GM18508 (cell line): ENCODE data around the gene HMBS.
A peak's percentile ranks its signal among the peaks of the same experiment; 100 is the strongest.
"Not testable (repeated sequence)": the region's sequence is repeated elsewhere in the genome, so short reads cannot be mapped to it uniquely, and the experiment has no call there.

Experiments
- ATAC-seq: cut with Tn5 transposase; IDR thresholded peaks from one replicate; pipeline ENCODE4 v1.9.1; 2021; ENCODE audit warnings: moderate number of reproducible peaks; ENCODE audit not compliant: insufficient read depth, unreplicated experiment

Gene HMBS

GRCh38 chr11:119100246-119100970 is 15.7 kb downstream of the HMBS start:
- no peak for ATAC-seq

GRCh38 chr11:119100994-119101758 is 16.5 kb downstream of the HMBS start:
- no peak for ATAC-seq

GRCh38 chr11:119101759-119102423 is 17.2 kb downstream of the HMBS start, which contains the start of gene DPAGT1:
Gene DPAGT1, minus strand, starts transcription at chr11:119101853. Its CDS starts 198 bp downstream, at chr11:119101655.
- peak; percentile 63 for ATAC-seq

GRCh38 chr11:119103161-119103664 is 18.5 kb downstream of the HMBS start:
- ATAC-seq: not testable (repeated sequence)

GRCh38 chr11:119103793-119104192 is 19.1 kb downstream of the HMBS start:
- ATAC-seq: no peak

- ATAC-seq: no peak
Measured at GRCh38 chr11:119106564-119107537, 22.2 kb downstream of the HMBS start, which contains the start of gene C2CD2L. Gene C2CD2L, plus strand, starts transcription at chr11:119107344. Its CDS starts 398 bp downstream, at chr11:119107742.

GRCh38 chr11:119107538-119108145 is 23.0 kb downstream of the HMBS start:
- ATAC-seq: no peak

- ATAC-seq: no peak
Measured at GRCh38 chr11:119108146-119108856, 23.6 kb downstream of the HMBS start.

- no peak for ATAC-seq
Measured at GRCh38 chr11:119108857-119109221, 24.2 kb downstream of the HMBS start.

- no peak for ATAC-seq
Measured at GRCh38 chr11:119109843-119110242, 25.2 kb downstream of the HMBS start.

GRCh38 chr11:119110439-119110838 is 25.8 kb downstream of the HMBS start:
- no peak for ATAC-seq

GRCh38 chr11:119111361-119111925 is 26.8 kb downstream of the HMBS start:
- no peak for ATAC-seq

- ATAC-seq: no peak
Measured at GRCh38 chr11:119112314-119113020, 27.8 kb downstream of the HMBS start.

- ATAC-seq: no peak
Measured at GRCh38 chr11:119113716-119114115, 29.0 kb downstream of the HMBS start.

GRCh38 chr11:119114351-119114750 is 29.7 kb downstream of the HMBS start:
- ATAC-seq: no peak

- ATAC-seq: no peak
Measured at GRCh38 chr11:119115484-119116234, 31.0 kb downstream of the HMBS start.

- ATAC-seq: no peak
Measured at GRCh38 chr11:119116235-119116594, 31.5 kb downstream of the HMBS start.
